ENCODE data around the gene NFKBIA.
"Not testable (repeated sequence)": the region's sequence is repeated elsewhere in the genome, so short reads cannot be mapped to it uniquely, and the experiment has no call there.

The NFKBIA gene

DNA sequence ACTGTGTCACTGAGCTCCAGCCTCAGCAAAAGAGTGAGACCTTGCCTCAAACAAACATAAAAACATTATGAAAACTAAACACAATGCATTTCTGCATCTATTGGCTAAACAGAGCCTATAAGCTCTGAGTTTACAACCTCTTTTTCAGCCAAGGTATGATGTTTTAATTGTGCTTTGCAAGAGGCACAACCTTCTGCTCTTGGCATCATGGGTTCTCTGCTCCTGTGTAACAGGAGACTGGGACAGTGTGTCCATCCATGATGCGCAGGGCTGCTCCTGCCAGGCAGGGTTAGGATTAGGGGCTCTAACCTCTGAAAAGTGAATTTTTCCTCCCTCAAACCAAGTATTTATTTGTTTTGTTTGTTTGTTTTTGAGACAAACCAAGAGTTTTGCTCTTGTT is 5.0 kb upstream of the NFKBIA start:
- DNase-seq (ENCODE audit: low read depth in 4 of 4, low spot score in 1 of 4), result no peak

DNA sequence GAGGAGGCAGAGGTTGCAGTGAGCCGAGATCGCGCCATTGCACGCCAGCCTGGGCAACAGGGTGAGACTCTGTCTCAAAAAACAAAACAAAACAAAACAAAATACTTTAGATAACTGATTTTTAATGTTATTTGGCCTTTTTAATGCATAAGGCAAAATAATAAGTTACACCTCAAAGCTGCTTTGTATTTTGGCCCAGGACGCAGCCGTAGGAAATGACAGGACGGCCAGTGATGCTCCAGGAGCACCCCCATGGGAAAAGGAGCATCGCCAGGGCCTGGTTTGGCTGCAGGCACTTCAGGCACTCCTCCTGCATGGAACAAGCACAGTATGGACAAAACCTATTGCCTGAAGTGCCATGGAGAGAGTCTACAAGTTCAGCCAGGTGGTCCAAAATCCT is 3.5 kb upstream of the NFKBIA start:
- no peak for DNase-seq (ENCODE audit: low read depth in 4 of 4, low spot score in 1 of 4)

DNA sequence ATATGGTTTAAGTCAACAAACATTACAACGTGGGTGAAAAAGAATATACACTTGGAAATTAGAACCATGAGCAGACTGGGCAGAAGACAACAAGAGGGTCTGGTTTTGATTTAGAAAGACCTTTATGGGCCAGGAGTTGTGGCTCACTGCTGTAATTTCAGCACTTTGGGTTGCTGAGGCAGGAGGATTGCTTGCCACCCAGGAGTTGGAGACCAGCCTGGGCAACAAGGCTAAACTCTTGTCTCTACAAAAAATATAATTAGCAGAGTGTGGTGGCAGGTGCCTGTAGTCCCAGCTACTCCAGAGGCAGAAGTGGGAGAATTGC is 2.7 kb upstream of the NFKBIA start:
- DNase-seq (ENCODE audit: low read depth in 4 of 4, low spot score in 1 of 4), result no peak

DNA sequence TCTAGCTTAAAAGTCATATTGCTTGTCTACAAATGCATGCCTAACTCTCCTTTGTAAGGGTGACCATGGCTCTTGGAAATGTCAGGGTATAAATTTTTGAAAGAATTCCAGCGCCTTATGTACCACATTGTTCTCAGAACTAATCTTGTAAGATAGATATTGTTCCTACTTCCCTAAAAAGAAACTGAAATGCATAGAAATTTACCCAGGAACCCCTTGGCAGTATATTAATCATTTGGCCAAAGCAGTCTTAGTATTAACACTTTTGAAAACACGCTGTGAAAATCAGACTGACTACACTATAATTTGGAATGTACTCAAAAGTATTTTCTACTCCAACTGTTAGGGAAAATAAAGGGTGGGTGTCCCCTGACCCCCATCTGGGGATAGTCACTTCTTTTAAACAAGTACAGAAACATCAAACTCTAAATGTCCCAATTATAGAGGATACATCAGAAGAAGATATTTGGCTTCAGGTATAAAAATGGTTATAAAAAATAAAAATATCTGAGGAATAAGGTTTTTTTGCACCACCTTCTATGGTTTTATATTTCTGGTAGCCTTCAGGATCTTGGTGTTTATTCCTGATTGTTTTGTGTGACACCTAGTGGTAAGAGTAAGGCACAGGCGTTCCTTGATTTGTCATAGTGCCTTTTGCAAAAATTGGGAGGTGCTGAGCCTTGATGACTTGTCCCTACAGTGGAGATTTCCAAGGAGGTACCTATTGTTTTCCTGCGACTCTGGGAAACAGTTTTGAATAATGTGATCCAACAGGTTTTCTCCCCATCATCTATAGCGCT is 2.2 kb upstream of the NFKBIA start:
- DNase-seq (ENCODE audit: low read depth in 4 of 4, low spot score in 1 of 4), result no peak

DNA sequence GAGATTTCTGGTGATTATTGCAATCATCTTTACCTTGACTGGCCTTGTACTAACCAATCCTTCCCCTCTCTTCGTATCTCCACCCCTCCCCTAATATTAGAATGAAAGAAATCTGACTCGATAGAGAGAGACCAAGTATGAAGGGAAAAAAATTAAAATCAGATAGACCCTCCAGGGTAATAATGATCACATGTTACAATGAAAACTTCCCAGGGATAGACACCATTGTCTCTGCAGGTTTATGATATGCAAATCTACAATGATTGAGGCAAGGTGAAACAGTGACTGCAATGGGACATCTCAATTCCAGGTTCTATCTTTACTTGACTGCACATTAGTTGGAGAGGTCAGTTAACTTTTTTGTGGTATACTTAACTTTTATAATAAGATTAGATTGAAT is 1.5 kb upstream of the NFKBIA start:
- no peak for DNase-seq (ENCODE audit: low read depth in 4 of 4, low spot score in 1 of 4)

DNA sequence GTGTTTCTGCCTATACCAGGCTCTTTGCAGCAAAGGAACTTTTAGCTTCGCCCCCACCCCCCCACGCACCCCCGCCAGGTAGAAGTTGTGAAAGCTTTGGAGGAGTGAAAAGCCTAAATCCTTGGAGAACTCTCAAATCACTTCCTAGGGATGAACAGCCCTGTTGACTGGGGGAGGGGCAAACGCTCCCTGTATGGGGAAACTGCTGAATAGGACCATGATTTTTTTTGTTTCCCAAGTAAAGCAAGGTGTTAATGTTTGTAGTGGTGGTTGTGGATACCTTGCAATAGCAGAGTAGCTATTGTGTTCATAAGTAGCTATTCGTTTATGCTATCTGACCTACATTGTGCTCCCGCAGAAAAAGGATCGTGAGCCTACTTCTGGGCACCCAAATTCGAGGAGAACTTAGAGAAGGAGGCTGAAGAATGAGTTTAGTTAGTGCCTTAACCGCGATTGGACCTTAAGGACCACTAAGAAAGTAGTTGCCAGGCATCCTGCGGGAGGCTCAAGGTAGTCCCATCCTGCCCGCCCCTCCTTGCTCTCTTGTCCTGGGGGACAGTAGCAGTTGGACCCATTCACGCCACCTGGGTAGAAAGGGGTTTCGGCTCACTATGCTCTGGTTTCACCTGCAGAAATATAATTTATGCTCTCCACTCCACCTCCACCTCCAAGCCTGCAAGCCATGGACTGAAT is 901 bp upstream of the NFKBIA start:
- no peak for DNase-seq (ENCODE audit: low read depth in 4 of 4, low spot score in 1 of 4)

DNA sequence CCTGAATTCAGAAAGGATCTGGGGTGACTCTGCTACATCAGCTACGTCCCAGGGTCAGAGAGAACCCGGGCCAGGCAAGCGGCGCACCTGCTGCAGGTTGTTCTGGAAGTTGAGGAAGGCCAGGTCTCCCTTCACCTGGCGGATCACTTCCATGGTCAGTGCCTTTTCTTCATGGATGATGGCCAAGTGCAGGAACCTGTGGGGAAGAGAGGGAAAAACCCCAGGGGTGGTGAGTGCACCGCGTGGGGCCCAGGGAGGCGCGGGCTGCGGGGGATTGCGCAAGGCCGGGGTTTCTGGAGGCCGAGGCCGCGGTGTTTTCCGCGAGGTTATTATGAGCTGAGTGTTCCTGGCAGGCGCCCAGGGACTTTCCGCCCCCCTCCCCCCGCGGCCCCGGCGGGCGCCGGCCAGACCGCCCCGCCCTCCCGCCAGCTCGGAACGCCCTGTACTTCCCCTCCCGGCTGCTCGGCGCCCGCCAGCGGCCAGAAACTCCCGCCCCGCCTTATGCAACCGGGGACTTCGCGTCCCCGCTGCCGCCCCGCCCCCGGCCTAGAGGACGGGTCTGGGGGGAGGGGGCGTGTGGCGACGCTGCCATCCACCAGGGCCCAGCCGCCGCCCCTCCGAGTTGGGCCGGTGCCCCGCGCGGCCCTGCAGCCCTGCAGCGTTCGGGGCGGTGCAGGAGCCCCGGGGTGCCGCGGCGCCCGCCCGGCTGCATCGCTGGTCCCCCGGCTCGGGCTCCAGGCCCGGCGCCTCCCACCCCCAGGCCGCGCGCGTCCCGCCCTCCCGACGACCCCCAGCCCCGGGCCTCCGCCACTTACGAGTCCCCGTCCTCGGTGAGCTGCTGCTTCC is 723 bp downstream of the NFKBIA start:
- DNase-seq (ENCODE audit: low read depth in 4 of 4, low spot score in 1 of 4), result peak; percentile 88 to 96 (median 92)

DNA sequence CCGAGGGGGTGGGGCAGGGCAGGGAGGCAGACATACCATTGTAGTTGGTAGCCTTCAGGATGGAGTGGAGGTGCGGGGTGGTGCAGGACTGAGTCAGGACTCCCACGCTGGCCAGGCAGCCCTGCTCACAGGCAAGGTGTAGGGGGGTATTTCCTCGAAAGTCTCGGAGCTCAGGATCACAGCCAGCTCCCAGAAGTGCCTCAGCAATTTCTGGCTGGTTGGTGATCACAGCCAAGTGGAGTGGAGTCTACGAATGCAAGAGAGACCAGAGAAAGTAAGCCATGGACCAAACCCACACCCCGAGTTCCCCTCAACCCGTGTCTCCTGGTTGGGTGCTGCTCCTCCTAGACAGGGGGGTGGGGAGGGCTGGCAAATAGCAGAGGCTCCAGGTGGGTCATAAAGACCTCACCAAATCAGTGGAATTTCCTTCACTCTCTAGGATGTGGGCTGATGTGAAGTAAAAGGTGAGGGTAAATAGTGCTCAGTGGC is 1.4 kb downstream of the NFKBIA start:
- DNase-seq (ENCODE audit: low read depth in 4 of 4, low spot score in 1 of 4), result no peak

DNA sequence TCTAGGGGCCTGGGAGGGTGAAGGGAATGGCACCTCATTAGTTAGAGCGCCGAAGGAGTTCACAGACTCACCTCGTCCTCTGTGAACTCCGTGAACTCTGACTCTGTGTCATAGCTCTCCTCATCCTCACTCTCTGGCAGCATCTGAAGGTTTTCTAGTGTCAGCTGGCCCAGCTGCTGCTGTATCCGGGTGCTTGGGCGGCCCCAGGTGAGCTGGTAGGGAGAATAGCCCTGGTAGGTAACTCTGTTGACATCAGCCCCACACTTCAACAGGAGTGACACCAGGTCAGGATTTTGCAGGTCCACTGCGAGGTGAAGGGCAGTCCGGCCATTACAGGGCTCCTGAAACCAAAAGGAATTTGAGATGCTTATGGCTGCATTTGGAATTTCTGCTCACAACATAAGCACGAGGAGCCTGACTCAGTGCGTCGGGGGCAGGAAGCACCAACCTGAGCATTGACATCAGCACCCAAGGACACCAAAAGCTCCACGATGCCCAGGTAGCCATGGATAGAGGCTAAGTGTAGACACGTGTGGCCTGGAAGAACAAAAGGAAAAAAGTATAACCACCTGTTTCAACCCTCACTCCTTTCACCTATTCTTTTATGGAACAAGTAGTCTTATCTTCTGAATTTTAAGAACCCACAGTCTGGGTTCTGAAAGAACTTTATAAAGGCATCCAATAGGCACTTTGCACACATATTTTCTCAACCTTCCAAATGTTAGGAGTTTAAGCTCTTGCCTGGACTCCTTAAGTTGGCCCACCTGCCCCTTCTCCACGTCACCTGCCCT is 2.0 kb downstream of the NFKBIA start:
- no peak for DNase-seq (ENCODE audit: low read depth in 4 of 4, low spot score in 1 of 4)

DNA sequence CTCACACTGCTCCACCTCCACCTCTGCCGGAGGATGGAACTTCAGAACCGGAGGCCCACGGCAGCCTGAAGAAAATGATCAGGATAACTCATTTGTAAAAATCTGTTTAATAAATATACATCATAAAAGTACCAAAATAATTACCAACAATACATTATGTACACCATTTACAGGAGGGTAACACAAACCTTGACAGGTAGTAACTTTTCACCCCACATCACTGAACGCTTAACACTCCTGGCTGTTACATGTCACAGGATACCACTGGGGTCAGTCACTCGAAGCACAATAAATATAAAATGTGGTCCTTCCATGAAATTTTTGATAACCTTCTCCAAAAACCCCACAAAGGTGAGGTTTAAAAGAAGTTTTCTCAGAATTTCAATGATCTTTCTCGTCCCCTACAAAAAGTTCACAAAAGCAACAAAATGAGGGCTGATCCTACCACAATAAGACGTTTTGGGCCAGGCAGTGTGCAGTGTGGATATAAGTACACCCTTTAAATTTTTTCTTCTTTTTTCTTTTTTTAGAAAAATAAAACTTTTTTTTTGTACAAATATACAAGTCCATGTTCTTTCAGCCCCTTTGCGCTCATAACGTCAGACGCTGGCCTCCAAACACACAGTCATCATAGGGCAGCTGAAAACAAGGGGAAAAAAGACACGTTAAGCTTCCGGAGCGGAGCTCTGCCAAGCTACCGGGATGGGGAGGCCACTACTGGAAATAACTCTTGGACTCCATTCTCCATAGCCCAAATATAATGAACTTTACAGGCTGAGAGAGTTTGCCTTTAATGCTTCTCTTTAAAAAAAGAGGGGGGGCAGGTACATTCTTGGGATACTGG is 2.9 kb downstream of the NFKBIA start:
- no peak for DNase-seq (ENCODE audit: low read depth in 4 of 4, low spot score in 1 of 4)

DNA sequence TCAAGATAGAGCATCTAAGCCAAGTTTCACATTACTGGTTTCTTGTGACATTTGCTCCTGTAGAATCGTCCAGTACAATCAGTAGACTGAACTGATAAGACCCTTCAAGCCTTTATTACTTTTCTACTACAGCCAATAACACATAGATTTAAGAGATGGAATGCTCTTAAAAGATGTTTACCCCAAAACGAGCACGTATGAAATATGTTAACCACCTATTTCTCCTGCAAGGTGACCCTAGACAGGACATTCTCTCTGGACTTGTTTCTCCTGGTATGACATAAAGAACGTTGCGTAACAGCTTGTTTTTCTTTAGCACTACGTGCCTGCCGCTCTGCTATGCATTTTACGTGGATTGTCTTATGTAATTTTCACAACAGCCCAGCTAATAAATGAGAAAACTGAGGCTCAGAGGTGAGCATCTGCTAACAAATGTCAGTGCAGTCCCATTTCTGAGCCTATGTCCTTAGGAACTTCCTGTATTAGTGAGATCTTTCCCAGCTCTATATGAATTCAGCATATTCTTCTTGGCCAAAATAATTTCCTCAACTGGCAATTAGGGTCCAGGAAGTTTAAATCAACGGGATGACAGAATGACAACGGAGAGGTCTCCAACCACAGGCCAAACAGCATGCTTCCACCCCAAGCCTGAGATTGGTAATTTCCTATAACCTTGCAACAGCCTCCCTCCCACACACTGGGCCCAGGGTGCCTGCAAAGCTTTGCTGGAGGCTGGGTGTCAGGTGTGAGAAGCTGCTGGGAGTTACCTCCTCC is 3.7 kb downstream of the NFKBIA start:
- no peak for DNase-seq (ENCODE audit: low read depth in 4 of 4, low spot score in 1 of 4)

DNA sequence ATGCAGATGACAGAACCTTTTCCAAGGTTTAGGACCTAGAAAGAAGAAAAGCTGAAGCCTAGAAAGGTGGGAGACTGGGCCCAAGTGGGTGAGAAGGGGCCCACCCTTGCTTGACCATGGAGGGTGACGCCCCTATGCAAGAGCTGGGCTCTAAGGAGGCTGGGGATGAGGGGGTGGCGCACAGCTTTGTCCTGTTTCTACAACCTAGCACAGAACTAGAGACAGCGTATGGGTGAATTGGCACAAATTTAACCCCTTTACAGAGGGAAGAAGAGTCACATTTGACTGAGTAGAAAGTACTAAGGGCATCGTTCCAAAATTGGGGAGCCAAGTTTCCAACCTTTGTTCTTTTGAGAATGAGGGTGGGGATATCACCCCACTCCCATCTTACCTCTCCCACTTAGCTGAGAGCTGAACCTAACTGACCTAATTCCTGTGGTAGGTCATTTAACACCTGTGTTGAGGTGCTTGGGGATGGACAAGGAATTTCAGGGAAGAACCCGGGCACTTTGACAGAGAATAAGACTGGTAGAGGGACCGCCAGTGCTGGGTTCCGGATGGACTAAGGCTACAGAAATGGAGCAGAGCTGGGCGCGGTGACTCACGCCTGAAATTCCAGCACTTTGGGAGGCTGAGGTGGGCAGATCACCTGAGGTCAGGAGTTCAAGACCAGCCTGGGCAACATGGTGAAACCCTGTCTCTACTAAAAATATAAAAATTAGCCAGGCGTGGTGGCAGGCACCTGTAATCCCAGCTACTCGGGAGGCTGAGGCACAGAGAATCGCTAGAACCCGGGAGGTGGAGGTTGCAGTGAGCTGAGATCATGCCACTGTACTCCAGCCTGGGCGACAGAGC is 5.2 kb downstream of the NFKBIA start:
- no peak for DNase-seq (ENCODE audit: low read depth in 4 of 4, low spot score in 1 of 4)

DNA sequence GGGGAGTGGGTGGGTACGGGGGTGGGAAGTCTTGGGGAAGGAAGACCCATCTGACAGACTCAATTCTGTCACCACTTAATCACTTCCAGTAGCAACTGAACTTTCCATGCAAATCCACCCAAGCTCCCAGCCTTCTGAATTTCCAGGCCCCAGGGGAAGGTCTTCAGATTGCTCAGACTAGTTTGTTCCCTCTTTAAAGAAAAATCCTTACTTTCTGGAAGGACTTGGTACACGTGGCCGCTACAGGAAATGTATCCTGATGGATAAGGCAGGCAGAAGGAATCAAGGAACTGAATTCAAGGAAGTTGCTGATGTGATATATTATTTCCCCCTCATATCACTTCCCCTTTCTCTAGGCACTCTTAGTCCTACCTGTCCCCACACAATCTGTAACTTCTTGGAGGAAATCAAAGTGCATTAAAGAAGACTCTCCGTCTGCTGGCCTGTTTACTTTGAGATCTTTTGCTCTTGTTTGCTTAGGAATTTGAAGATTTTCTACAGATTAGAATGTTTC is 6.4 kb downstream of the NFKBIA start:
- DNase-seq (ENCODE audit: low read depth in 4 of 4, low spot score in 1 of 4), result no peak

DNA sequence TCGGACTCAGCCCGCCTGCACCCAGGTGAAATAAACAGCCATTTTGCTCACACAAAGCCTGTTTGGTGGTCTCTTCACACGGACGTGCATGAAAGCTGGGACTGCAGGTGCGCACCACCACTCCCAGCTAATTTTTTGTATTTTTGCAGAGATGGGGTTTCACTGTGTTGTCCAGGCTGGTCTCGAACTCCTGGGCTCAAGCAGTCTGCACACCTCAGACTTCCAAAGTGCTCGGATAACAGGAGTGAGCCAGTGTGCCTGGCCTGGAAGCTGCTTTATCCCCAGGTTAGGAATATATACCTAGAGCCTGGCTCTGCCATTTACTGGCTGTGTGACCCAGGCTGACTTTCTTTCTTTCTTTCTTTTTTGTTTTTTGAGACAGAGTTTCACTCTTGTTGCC is 7.9 kb downstream of the NFKBIA start:
- not testable (repeated sequence) for DNase-seq (ENCODE audit: low read depth in 4 of 4, low spot score in 1 of 4)

DNA sequence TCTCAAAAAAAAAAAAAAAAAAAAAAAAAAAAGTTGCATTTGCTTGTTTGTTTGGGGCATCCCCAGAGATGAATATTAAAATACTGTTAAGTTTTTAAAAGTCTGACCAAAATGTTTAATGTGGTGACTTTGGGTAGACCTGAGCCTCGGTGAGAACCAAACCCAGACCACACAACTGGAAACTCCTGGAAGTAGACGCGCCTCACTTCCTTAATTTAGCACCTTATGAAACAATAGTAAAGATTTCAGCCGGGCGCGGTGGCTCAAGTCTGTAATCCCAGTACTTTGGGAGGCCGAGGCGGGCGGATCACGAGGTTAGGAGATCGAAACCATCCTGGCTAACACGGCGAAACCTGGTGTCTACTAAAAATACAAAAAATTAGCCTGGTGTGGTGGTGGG is 9.3 kb downstream of the NFKBIA start:
- DNase-seq (ENCODE audit: low read depth in 4 of 4, low spot score in 1 of 4), result no peak

DNA sequence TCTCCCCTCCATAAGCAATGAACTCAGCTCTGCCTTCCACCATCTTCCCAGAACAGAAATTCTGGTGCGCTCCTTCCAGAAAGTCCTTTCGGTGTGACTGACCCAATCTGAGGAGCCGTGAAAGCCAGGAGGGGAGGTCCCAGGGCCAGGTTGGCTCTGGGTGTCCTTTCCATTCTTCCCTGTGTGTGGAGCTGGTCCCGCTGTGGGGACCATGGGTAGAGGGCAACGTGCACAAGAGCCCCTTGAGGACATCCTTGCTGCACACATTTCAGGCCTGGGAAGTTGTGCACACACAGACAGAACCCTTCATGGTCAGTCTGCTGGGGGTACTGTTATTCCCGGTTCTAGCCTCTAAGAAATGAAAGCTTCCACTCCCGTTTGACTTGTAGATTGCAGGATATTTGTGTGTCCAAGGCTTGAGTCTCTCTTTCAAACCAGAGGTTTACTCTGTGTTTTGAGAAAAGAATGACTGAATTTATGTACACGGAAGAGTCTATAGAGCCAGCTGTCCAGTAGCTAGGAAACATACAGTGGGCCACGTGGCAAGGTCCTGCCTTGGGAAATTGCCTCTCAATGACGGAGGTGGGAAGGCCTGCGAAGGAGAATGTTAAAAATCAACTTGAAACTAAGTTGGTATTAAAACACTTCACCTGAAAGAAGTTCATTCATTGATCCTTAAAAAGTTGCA is 10.1 kb downstream of the NFKBIA start:
- no peak for DNase-seq (ENCODE audit: low read depth in 4 of 4, low spot score in 1 of 4)

DNA sequence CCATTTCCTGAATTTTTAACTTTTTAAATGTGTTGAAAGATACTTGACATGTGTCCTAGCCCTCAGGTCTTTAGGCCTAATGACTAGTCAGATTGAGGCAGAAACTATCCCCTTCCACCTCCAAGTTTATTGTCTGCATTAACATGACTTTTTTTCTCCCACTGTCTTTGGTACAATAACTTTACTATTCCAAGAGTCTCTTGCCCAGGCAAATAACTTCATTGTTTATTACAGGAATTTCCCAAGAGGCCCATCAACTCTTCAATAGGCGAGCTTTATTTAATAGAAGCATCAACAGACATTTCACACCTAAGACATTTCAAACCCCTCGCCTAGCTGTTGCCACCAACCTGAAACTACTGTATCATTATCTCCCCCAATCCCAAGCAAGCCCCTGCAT is 10.7 kb downstream of the NFKBIA start:
- no peak for DNase-seq (ENCODE audit: low read depth in 4 of 4, low spot score in 1 of 4)

DNA sequence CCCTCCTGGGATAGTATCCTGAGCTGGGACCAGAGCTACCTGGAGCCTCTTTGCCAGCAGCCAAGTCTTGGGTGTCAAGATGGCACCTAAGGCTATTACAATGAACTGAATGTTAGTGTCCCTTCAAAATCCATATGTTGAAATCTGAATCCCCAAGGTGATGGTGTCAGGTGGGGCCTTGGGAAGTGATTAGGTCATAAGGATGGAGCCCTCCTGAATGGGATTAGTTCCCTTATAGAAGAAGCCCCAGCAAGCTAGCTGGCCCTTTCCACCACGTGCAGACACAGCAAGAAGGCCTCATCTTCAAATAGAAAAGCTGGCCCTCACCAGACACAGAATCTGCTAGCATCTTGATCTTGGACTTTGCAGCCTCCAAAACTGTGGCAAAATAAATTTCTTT is 12.4 kb downstream of the NFKBIA start:
- DNase-seq (ENCODE audit: low read depth in 4 of 4, low spot score in 1 of 4), result no peak

Measured in stimulated activated CD4-positive, alpha-beta T cell treated with anti-CD3 and anti-CD28 coated beads, Interleukin-1b, Interleukin-23, amount 100 ng/mL, for 24 hours (primary cell).